Measurements from ENCODE around the gene NCAM1.

Gene NCAM1

DNA sequence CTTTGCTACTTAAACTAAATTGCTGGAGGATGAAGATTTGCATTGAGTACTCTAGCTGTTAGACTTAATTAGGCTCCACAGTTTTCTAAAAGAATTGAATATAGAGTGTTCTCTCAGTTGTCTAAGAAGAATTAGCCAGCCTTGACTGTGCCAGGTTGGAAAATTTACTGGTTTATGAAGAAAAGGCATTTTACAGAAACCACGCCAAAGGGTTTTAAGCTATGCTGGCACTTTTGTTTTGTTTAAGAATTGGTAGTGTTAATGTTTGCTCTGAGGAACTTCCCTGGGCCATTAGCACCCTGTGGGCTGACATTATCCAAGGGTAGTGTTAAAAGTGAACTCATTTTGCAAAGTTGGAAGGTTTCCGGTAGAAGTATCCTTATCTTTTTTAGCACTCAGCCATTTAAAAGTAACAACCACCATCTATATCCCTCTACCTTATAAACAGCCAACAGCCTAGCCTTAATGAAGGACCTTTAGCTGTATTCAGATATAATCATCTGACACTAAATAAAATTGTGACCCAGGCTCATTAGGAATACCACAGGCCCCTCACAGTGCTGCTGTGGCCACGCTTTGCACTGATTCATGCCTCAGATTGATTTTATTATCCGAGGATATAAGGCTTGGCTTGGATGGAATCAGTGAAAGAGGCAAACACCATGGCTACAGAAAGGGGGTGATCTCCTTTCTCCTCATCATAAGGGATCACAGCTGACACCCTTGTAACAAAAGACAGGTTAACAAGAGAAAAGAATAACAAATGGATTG is 158.9 kb downstream of the NCAM1 start:
- no peak overlapping the region for H3K23ac ChIP-seq (ENCODE audit: low read length)
- H3K4me3 ChIP-seq (ENCODE audit: low read length): no peak overlapping the region
- no peak overlapping the region for H3K18ac ChIP-seq (ENCODE audit: low read length)
- no peak overlapping the region for H3K4ac ChIP-seq (ENCODE audit: low read depth, low read length)
- H4K8ac ChIP-seq (ENCODE audit: low read depth, low read length): no peak overlapping the region
- H3K9ac ChIP-seq (ENCODE audit: low read length): no peak overlapping the region
- no peaks in the 10 kb centered on the region for H3K79me1 ChIP-seq (ENCODE audit: low read length)
- no peaks in the 10 kb centered on the region for H3K79me2 ChIP-seq (ENCODE audit: control insufficient read depth, insufficient read depth, low read length)
- no peak overlapping the region for H3K27ac ChIP-seq (ENCODE audit: low read depth, low read length)
- H2BK5ac ChIP-seq (ENCODE audit: low read length): no peak overlapping the region
- no peak overlapping the region for H4K5ac ChIP-seq (ENCODE audit: low read length)
- peaks cover 6% of the 10 kb centered on the region for H3K4me1 ChIP-seq (ENCODE audit: control insufficient read depth, low read depth, low read length)
- no peak overlapping the region for H3K4me2 ChIP-seq (ENCODE audit: low read length)
- H2BK120ac ChIP-seq (ENCODE audit: low read depth, low read length): no peak overlapping the region
- DNase-seq: no peak
- WGBS (ENCODE audit: extremely low coverage, insufficient coverage, low lambda C conversion rate): no CpG with 5 or more reads among the region's 4 CpGs
- no peak overlapping the region for H2AK5ac ChIP-seq (ENCODE audit: low read length)
- no peak overlapping the region for H3K56ac ChIP-seq (ENCODE audit: low read length)
- no peaks in the 10 kb centered on the region for H3K27me3 ChIP-seq (ENCODE audit: insufficient read depth, low read length, poor library complexity)
- H2BK15ac ChIP-seq (replicated peaks; ENCODE audit: low read depth): no peak overlapping the region
- no peaks in the 10 kb centered on the region for H3K36me3 ChIP-seq (ENCODE audit: control insufficient read depth, insufficient read depth, low read length)

DNA sequence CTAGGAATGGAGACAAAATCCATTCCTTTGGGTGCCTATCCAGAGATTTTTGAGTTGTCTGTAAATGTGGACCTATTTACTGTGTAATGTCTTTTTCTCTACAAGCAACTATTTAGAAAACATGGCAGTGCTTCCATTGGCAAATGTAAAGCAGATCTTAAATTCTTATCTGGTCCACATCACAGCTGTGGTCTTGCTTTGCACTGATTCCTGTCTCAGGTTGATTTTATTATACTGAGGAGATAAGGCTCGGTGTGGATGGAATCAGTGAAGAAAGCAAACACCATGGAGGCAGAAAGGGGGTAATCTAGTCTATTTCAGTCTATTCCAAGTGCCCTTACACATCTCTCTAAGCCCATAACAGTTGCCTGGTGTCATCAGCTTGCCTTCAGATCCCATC is 160.5 kb downstream of the NCAM1 start:
- Histone ChIP-seq H3K23ac (ENCODE audit: low read length) (no peak overlapping the region), H3K9ac (ENCODE audit: low read length) (no peak overlapping the region), H2BK5ac (ENCODE audit: low read length) (no peak overlapping the region), H4K5ac (ENCODE audit: low read length) (no peak overlapping the region), H3K4me1 (ENCODE audit: control insufficient read depth, low read depth, low read length) (peaks cover 6% of the 10 kb centered on the region), H3K4me3 (ENCODE audit: low read length) (no peak overlapping the region), H2BK120ac (ENCODE audit: low read depth, low read length) (no peak overlapping the region), H3K79me2 (ENCODE audit: control insufficient read depth, insufficient read depth, low read length) (no peaks in the 10 kb centered on the region), H3K79me1 (ENCODE audit: low read length) (no peaks in the 10 kb centered on the region), H3K36me3 (ENCODE audit: control insufficient read depth, insufficient read depth, low read length) (no peaks in the 10 kb centered on the region), H3K18ac (ENCODE audit: low read length) (no peak overlapping the region), H3K27ac (ENCODE audit: low read depth, low read length) (no peak overlapping the region), H3K27me3 (ENCODE audit: insufficient read depth, low read length, poor library complexity) (no peaks in the 10 kb centered on the region), H3K4me2 (ENCODE audit: low read length) (no peak overlapping the region), H4K8ac (ENCODE audit: low read depth, low read length) (no peak overlapping the region), H3K4ac (ENCODE audit: low read depth, low read length) (no peak overlapping the region), H2AK5ac (ENCODE audit: low read length) (no peak overlapping the region), H3K56ac (ENCODE audit: low read length) (no peak overlapping the region), H2BK15ac (replicated peaks; ENCODE audit: low read depth) (no peak overlapping the region)
- no CpG with 5 or more reads among the region's 1 CpG for WGBS (ENCODE audit: extremely low coverage, insufficient coverage, low lambda C conversion rate)
- DNase-seq: peak; percentile 69

DNA sequence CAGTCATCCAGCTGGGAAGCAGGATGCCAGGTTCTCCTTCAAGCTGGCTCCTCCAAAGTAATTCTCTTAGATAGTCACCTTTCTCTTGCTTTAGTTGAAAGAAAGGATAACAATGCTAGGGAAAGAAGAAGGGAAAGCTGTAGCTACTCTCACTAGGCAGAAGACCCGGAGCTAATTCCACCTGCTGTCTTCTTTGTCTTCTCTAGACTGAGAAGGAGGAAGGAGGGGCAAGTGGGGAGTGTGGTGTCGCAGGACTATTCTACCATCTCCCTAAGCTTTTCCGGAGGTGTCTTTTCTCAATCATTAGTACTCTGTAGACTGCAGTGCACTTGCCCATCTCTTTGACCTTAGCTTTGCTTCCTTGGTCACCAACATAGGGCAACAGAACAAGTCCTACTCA is 162.8 kb downstream of the NCAM1 start:
- no peaks in the 10 kb centered on the region for H3K27me3 ChIP-seq (ENCODE audit: insufficient read depth, low read length, poor library complexity)
- no CpG with 5 or more reads among the region's 3 CpGs for WGBS (ENCODE audit: extremely low coverage, insufficient coverage, low lambda C conversion rate)

DNA sequence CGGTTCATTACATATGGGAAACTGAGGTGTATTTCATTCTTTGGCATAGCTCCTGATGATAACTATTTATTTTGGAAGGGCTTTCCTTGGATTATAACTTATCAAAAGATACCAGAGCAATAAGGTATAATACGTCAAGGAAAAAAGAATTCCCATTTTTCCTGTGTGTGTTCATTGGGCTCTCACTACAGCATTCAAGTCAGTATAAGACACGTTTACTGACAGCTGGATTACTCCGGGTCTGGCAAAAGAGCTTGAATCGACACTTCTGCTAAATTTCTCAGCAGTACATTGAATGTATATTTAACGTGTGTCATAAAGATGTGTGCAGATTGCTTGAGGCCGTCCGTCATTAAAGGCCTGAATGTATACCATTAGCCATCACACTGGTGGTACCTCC is 163.4 kb downstream of the NCAM1 start:
- no peaks in the 10 kb centered on the region for H3K79me2 ChIP-seq (ENCODE audit: control insufficient read depth, insufficient read depth, low read length)
- no peak for DNase-seq
- WGBS (ENCODE audit: extremely low coverage, insufficient coverage, low lambda C conversion rate): no CpG with 5 or more reads among the region's 8 CpGs
- no peak overlapping the region for H3K9ac ChIP-seq (ENCODE audit: low read length)
- no peak overlapping the region for H3K18ac ChIP-seq (ENCODE audit: low read length)
- H3K4ac ChIP-seq (ENCODE audit: low read depth, low read length): no peak overlapping the region
- no peaks in the 10 kb centered on the region for H3K36me3 ChIP-seq (ENCODE audit: control insufficient read depth, insufficient read depth, low read length)
- no peak overlapping the region for H4K5ac ChIP-seq (ENCODE audit: low read length)
- H4K8ac ChIP-seq (ENCODE audit: low read depth, low read length): no peak overlapping the region
- no peaks in the 10 kb centered on the region for H3K27me3 ChIP-seq (ENCODE audit: insufficient read depth, low read length, poor library complexity)
- no peaks in the 10 kb centered on the region for H3K79me1 ChIP-seq (ENCODE audit: low read length)
- H2BK120ac ChIP-seq (ENCODE audit: low read depth, low read length): no peak overlapping the region
- H3K23ac ChIP-seq (ENCODE audit: low read length): no peak overlapping the region
- H3K4me3 ChIP-seq (ENCODE audit: low read length): no peak overlapping the region
- no peak overlapping the region for H2BK5ac ChIP-seq (ENCODE audit: low read length)
- H2BK15ac ChIP-seq (replicated peaks; ENCODE audit: low read depth): no peak overlapping the region
- H3K56ac ChIP-seq (ENCODE audit: low read length): no peak overlapping the region
- H3K4me2 ChIP-seq (ENCODE audit: low read length): no peak overlapping the region
- H2AK5ac ChIP-seq (ENCODE audit: low read length): no peak overlapping the region
- H3K4me1 ChIP-seq (ENCODE audit: control insufficient read depth, low read depth, low read length): peaks cover 3% of the 10 kb centered on the region
- H3K27ac ChIP-seq (ENCODE audit: low read depth, low read length): no peak overlapping the region

More for the DNA sequence above, 162.8 kb downstream of the NCAM1 start:
- no peak overlapping the region for H3K9ac ChIP-seq (ENCODE audit: low read length)
- no peak overlapping the region for H2BK15ac ChIP-seq (replicated peaks; ENCODE audit: low read depth)
- no peaks in the 10 kb centered on the region for H3K79me1 ChIP-seq (ENCODE audit: low read length)
- H3K18ac ChIP-seq (ENCODE audit: low read length): no peak overlapping the region
- no peak overlapping the region for H3K4me2 ChIP-seq (ENCODE audit: low read length)
- peaks cover 6% of the 10 kb centered on the region for H3K4me1 ChIP-seq (ENCODE audit: control insufficient read depth, low read depth, low read length)
- H3K27ac ChIP-seq (ENCODE audit: low read depth, low read length): no peak overlapping the region
- DNase-seq: no peak
- no peak overlapping the region for H3K4me3 ChIP-seq (ENCODE audit: low read length)
- H2BK120ac ChIP-seq (ENCODE audit: low read depth, low read length): no peak overlapping the region
- no peak overlapping the region for H4K8ac ChIP-seq (ENCODE audit: low read depth, low read length)
- H2BK5ac ChIP-seq (ENCODE audit: low read length): no peak overlapping the region
- no peak overlapping the region for H2AK5ac ChIP-seq (ENCODE audit: low read length)
- no peak overlapping the region for H3K4ac ChIP-seq (ENCODE audit: low read depth, low read length)
- no peak overlapping the region for H3K56ac ChIP-seq (ENCODE audit: low read length)
- no peak overlapping the region for H4K5ac ChIP-seq (ENCODE audit: low read length)
- no peaks in the 10 kb centered on the region for H3K36me3 ChIP-seq (ENCODE audit: control insufficient read depth, insufficient read depth, low read length)
- no peaks in the 10 kb centered on the region for H3K79me2 ChIP-seq (ENCODE audit: control insufficient read depth, insufficient read depth, low read length)
- H3K23ac ChIP-seq (ENCODE audit: low read length): no peak overlapping the region

DNA sequence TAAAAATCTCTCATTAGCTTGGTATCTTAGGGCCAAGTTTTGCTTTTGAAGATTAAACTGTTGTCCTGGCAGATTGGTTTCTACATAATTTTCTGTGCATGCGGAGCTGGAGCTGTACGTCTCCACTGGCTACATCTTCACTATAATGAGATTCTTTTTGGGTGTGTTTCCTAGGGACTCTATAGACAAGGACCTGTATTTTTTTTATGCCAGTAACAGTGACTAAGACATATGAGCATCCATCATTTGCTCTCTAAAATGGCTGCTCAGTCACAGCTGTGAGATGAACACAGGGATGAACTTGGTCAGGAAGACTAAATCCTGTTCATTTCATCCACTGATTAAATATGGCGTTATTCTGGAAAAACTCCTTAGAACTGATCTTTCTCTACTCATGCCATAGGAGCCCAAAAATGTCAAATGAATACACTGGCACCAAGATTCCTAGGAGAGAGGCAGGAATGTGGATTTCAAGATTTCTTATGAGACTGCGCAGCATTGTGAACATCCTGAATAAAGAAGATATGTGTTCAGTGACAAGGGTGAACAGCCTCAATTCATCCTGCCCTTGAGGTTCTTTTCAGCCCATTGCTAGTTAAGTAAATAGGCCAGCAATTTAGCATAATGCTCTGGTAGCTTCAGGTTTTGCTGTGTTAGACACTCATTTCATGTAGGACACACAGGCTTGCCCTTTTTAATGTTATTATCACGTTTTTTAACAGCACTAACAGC is 168.2 kb downstream of the NCAM1 start:
- Histone ChIP-seq H3K27ac (ENCODE audit: low read depth, low read length) (no peak overlapping the region), H3K36me3 (ENCODE audit: control insufficient read depth, insufficient read depth, low read length) (no peaks in the 10 kb centered on the region), H4K8ac (ENCODE audit: low read depth, low read length) (no peak overlapping the region), H3K18ac (ENCODE audit: low read length) (no peak overlapping the region), H3K9ac (ENCODE audit: low read length) (no peak overlapping the region), H2BK15ac (replicated peaks; ENCODE audit: low read depth) (no peak overlapping the region), H2BK120ac (ENCODE audit: low read depth, low read length) (no peak overlapping the region), H2AK5ac (ENCODE audit: low read length) (no peak overlapping the region), H3K56ac (ENCODE audit: low read length) (no peak overlapping the region), H3K4ac (ENCODE audit: low read depth, low read length) (no peak overlapping the region), H3K27me3 (ENCODE audit: insufficient read depth, low read length, poor library complexity) (no peaks in the 10 kb centered on the region), H3K23ac (ENCODE audit: low read length) (no peak overlapping the region), H3K4me1 (ENCODE audit: control insufficient read depth, low read depth, low read length) (no peaks in the 10 kb centered on the region), H3K4me2 (ENCODE audit: low read length) (no peak overlapping the region), H3K79me2 (ENCODE audit: control insufficient read depth, insufficient read depth, low read length) (no peaks in the 10 kb centered on the region), H4K5ac (ENCODE audit: low read length) (no peak overlapping the region), H3K4me3 (ENCODE audit: low read length) (no peak overlapping the region), H3K79me1 (ENCODE audit: low read length) (no peaks in the 10 kb centered on the region), H2BK5ac (ENCODE audit: low read length) (no peak overlapping the region)
- WGBS (ENCODE audit: extremely low coverage, insufficient coverage, low lambda C conversion rate): no CpG with 5 or more reads among the region's 5 CpGs
- DNase-seq: no peak

Measured in mesendoderm (in vitro differentiated cells).